Measurements from ENCODE around the gene TANC1.

The TANC1 gene

DNA sequence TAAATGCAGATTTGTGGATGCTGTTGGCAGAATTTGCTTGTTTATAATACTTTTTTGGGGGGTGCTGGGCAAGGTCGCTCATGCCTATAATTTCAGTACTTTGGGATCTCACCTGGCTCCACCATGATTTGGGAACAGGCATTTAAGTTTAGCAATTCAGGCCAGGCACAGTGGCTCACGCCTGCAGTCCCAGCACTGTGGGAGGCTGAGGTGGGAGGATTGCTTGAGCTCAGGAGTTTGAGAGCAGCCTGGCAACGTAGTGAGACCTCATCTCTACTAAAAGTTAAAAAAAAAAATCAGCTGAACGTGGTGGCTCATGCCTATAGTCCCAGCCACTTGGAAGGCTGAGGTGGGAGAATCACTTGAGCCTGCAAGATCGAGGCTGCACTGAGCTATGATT lies 20.7 kb downstream of the TANC1 start:
- Histone ChIP-seq H3K4me3 (ENCODE audit: low read length, poor library complexity, severe bottlenecking) (no peak overlapping the region), H3K27me3 (ENCODE audit: insufficient read depth, low read length, poor library complexity, severe bottlenecking) (no peaks in the 10 kb centered on the region), H3K9me3 (ENCODE audit: insufficient read depth, low read depth, low read length) (no peaks in the 10 kb centered on the region), H3K79me2 (ENCODE audit: insufficient read depth, low read length) (no peaks in the 10 kb centered on the region), H3F3A (ENCODE audit: low read depth) (no peaks in the 10 kb centered on the region), H2AFZ (ENCODE audit: low read length) (no peak overlapping the region), H3K4me1 (ENCODE audit: insufficient read depth, low read length, poor library complexity, severe bottlenecking) (no peaks in the 10 kb centered on the region), H3K36me3 (ENCODE audit: insufficient read depth, low read length) (no peaks in the 10 kb centered on the region), H3K9ac (ENCODE audit: low read depth, low read length, poor library complexity, severe bottlenecking) (no peak overlapping the region), H4K20me1 (ENCODE audit: insufficient read depth, low read length, poor library complexity, severe bottlenecking) (no peaks in the 10 kb centered on the region), H3K4me2 (ENCODE audit: low read depth, low read length, poor library complexity, severe bottlenecking) (no peak overlapping the region), H3K9me2 (replicated peaks; ENCODE audit: low read depth, low read length) (no peaks in the 10 kb centered on the region)
- TF ChIP-seq, protein P1, sequence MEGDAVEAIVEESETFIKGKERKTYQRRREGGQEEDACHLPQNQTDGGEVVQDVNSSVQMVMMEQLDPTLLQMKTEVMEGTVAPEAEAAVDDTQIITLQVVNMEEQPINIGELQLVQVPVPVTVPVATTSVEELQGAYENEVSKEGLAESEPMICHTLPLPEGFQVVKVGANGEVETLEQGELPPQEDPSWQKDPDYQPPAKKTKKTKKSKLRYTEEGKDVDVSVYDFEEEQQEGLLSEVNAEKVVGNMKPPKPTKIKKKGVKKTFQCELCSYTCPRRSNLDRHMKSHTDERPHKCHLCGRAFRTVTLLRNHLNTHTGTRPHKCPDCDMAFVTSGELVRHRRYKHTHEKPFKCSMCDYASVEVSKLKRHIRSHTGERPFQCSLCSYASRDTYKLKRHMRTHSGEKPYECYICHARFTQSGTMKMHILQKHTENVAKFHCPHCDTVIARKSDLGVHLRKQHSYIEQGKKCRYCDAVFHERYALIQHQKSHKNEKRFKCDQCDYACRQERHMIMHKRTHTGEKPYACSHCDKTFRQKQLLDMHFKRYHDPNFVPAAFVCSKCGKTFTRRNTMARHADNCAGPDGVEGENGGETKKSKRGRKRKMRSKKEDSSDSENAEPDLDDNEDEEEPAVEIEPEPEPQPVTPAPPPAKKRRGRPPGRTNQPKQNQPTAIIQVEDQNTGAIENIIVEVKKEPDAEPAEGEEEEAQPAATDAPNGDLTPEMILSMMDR (conservative IDR thresholded peaks at IDR 0.05; ENCODE audit: low read length), result no peak
- no peak for TF ChIP-seq EZH2phosphoT487 (IDR thresholded peaks at IDR 0.05; ENCODE audit: borderline replicate concordance)

DNA sequence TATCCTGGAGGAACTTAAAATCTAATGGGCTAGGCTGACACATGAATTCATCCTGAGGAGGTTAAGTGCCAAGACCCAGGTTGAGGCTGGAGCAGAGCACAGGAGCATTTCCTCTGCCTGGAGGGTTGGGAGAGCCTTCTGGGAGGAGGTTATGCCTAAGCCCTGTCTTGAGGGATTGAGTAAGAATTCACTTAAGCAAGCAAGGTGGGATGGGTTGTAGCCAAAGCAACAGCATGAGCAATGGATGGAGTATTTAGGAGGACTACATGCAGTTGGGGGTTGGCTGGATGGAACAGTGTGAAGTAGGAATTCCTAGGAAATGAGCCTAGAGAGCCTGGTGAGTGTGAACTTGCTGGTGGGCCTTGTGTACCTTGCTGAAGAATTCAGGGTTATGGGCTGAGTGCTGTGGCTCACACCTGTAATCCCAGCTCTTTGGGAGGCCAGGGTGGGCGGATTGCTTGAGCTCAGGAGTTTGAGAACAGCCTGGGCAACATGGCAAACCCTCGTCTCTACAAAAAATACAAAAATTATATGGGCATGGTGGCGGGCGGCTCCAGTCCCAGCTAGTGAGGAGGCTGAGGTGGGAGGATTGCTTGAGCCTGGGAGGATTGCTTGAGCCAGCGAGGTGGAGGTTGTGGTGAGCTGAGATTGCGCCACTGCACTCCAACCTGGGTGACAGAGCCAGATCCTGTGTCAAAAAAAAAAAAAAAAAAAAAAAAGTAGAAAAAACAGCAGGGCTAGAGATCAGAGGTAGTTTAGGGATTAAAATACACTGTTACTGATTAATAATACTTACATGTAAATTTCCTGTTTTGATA lies 22.2 kb downstream of the TANC1 start:
- H3K79me2 ChIP-seq (ENCODE audit: insufficient read depth, low read length), result no peaks in the 10 kb centered on the region
- no peaks in the 10 kb centered on the region for H3K4me1 ChIP-seq (ENCODE audit: insufficient read depth, low read length, poor library complexity, severe bottlenecking)
- H4K20me1 ChIP-seq (ENCODE audit: insufficient read depth, low read length, poor library complexity, severe bottlenecking), result no peaks in the 10 kb centered on the region
- H2AFZ ChIP-seq (ENCODE audit: low read length), result no peak overlapping the region
- no peaks in the 10 kb centered on the region for H3K9me3 ChIP-seq (ENCODE audit: insufficient read depth, low read depth, low read length)
- no peaks in the 10 kb centered on the region for H3K9me2 ChIP-seq (replicated peaks; ENCODE audit: low read depth, low read length)
- H3K4me3 ChIP-seq (ENCODE audit: low read length, poor library complexity, severe bottlenecking), result no peak overlapping the region
- H3F3A ChIP-seq (ENCODE audit: low read depth), result no peaks in the 10 kb centered on the region
- no peaks in the 10 kb centered on the region for H3K36me3 ChIP-seq (ENCODE audit: insufficient read depth, low read length)
- TF ChIP-seq EZH2phosphoT487 (IDR thresholded peaks at IDR 0.05; ENCODE audit: borderline replicate concordance), result no peak
- TF ChIP-seq, protein P1 (conservative IDR thresholded peaks at IDR 0.05; ENCODE audit: low read length), result no peak
- no peak overlapping the region for H3K9ac ChIP-seq (ENCODE audit: low read depth, low read length, poor library complexity, severe bottlenecking)
- H3K4me2 ChIP-seq (ENCODE audit: low read depth, low read length, poor library complexity, severe bottlenecking), result no peak overlapping the region
- no peaks in the 10 kb centered on the region for H3K27me3 ChIP-seq (ENCODE audit: insufficient read depth, low read length, poor library complexity, severe bottlenecking)

DNA sequence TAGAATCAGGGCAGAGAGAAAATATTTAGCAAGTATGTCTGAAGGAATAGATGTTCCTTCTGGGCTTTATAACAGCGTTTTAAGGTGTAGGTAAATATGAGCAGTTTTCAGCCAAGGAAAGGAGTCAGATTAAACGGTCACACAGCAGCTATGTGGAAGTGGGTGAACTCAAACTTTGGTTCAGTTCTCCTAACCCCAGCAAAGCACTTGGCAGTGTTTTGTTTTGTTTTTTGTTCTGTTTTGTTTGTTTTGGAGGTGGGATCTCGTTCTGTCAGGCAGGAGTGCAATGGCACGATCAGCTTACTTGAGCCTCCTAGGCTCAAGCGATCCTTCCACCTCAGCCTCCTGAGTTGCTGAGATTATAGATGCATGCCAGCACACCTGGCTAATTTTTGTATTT lies 24.6 kb downstream of the TANC1 start:
- H3K4me1 ChIP-seq (ENCODE audit: insufficient read depth, low read length, poor library complexity, severe bottlenecking), result no peaks in the 10 kb centered on the region

More for the DNA sequence above, 24.6 kb downstream of the TANC1 start:
- TF ChIP-seq, protein P1 (conservative IDR thresholded peaks at IDR 0.05; ENCODE audit: low read length), result no peak
- TF ChIP-seq EZH2phosphoT487 (IDR thresholded peaks at IDR 0.05; ENCODE audit: borderline replicate concordance), result no peak
- Histone ChIP-seq H3K9ac (ENCODE audit: low read depth, low read length, poor library complexity, severe bottlenecking) (no peak overlapping the region), H3K9me3 (ENCODE audit: insufficient read depth, low read depth, low read length) (no peaks in the 10 kb centered on the region), H3K36me3 (ENCODE audit: insufficient read depth, low read length) (no peaks in the 10 kb centered on the region), H3K4me2 (ENCODE audit: low read depth, low read length, poor library complexity, severe bottlenecking) (no peak overlapping the region), H3K4me3 (ENCODE audit: low read length, poor library complexity, severe bottlenecking) (no peak overlapping the region), H3K79me2 (ENCODE audit: insufficient read depth, low read length) (no peaks in the 10 kb centered on the region), H2AFZ (ENCODE audit: low read length) (no peak overlapping the region), H3K27me3 (ENCODE audit: insufficient read depth, low read length, poor library complexity, severe bottlenecking) (no peaks in the 10 kb centered on the region), H4K20me1 (ENCODE audit: insufficient read depth, low read length, poor library complexity, severe bottlenecking) (no peaks in the 10 kb centered on the region), H3F3A (ENCODE audit: low read depth) (no peaks in the 10 kb centered on the region), H3K9me2 (replicated peaks; ENCODE audit: low read depth, low read length) (no peaks in the 10 kb centered on the region)
